HL-60/S4 treated with retinoic acid at 250 ng/mL for 4 days and 3 days (cell line): ENCODE data around the gene LARP4B.

Experiments used
- in situ Hi-C: fragments of 300-500 bp; cut with MboI; formaldehyde crosslinking; loops from 2 replicates; pipeline ENCODE4 v1.7.0; 2022; ENCODE audit warnings: low sequenced_read_pairs

LARP4B gene

DNA sequence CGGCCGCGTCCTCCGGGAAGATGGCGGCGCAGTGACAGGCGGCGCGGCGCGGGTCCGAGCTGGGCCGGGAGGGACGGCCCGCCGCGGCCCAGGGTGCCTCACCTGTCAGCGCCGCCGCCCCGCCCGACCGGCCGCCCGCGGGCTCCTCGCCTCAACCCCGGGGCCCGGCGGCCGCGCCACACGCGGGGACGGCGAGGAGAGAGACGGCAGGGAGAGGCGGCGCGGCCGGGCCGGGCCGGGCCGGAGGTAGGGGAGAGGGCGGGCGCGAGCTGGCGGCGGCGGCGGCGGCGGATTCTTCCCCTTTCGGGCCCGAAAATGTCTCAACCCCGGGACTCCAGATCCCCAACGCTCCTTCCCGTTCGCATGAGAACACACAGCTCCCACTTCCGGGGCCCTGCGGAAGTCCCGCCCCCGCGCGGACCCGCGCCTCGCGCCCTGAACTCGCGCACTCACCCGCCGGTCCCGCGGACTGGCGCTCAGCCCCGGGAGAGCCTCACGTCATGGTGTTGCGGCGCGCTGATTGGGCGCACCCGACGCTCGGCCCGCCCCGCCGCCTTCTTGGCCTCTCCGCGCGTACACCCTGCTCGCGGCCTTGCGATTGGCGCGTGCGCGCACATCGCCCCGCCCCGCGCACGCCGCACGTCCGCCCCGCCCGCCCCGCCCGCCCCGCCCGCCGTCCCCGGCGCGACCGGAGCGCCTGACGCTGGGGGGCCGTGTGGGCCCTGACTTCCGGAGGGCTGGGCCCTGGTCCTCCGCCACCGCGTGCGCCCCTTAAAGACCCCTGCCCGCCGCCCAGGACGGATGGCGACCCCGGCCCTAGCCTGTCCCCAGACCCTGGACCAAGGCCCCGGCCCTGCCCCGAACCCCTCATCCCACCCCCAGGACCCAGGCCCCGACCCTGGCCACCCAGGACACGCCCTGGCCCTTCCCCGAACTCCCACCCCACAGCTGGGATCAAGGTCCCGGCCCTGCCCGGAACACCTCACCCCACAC is at the start of gene LARP4B:
TSS of gene LARP4B (minus strand) at position 380 of the 993 bp plus-strand sequence. CDS start 45,984 bp downstream, outside the sequence.
- in situ Hi-C loops: no loop called here

DNA sequence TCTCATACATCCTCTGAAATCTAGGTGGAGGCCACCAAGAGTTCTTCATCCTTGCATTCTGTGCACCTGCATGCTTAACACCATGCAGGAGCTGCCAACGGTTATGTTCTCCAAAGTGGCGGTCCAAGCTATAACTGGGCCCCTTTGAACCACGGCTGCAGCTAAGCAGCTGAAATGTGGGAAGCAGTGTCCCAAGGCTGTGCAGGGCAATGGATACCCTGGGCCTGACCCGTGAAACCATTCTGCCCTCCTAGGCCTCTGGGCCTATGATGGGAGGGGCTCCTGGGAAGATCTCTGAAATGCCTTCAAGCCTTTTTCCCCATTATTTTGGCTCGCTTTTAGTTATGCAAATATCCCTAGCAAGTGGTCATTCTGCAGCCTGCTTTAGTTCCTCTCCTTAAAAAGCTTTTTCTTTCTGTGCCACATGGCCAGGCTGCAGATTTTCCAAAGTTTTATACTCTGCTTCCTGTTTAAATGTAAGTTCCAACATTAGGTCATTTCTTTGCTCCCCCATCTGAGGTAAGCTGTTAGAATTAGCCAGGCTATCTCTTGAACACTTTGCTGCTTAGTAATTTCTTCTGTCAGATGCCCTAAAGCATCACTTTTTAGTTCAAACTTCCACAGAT is 49.1 kb upstream of the LARP4B start:
- in situ Hi-C loops: no loop called here

GRCh38 chr10:978826-979421 is 47.4 kb upstream of the LARP4B start:
- in situ Hi-C loops: no loop called here

DNA sequence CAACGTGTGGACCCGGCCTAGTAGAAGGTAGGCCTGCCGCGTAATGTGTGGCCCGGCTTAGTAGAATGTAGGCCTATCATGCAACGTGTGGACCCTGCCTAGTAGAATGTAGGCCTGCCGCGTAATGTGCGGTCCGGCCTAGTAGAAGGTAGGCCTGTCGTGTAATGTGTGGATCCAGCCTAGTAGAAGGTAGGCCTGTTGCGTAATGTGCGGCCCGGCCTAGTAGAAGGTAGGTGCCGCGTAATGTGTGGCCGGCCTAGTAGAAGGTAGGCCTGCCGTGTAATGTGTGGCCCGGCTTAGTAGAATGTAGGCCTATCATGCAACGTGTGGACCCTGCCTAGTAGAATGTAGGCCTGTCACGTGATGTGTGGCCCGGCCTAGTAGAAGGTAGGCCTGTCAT is 44.8 kb upstream of the LARP4B start:
- in situ Hi-C loops: no loop called here

- in situ Hi-C loops: no loop called here
These were observed 43.2 kb upstream of the LARP4B start for GRCh38 chr10:974785-975074.

GRCh38 chr10:974038-974784 is 42.7 kb upstream of the LARP4B start:
- in situ Hi-C loops: no loop called here

DNA sequence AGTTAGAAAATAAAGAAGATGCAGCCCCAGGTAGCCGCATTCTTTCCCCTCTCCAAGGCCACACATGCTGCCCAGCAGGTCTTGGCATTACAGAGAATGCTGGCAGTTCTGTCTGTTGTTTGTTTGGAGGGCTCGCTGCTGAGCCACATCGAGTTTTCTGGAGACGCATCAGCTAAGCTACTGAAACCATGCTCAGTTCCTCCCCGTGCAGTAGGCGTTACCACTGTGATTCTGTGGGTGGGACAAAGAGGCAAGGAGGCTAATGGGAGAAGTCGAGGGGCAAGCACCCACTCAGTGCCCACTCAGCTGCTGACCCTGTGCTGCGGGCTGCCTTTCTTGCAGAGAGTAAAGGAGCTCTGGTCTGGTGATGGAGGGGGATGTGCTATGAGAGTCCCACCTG is 41.3 kb upstream of the LARP4B start:
- in situ Hi-C loops: no loop called here

DNA sequence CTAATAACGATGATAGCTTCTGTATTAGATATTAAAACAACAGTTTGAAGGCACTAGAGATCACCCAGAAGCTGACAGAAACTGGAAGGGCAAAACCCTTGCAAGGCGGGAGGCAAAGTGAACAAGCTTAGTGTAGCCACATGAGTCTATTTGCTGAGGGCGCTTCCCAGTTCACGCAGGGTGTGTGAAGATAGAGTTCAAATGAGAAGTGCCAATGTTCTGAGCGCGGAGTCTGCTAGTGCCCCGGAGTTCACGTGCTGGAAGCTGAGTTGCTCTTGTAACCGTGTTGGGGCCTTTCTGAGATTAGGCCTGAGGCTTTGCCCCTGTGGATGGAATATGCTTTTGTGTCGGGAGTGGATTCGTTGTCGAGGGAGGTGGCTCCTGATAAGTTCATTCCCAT is 40.1 kb upstream of the LARP4B start:
- in situ Hi-C loops: no loop called here

DNA sequence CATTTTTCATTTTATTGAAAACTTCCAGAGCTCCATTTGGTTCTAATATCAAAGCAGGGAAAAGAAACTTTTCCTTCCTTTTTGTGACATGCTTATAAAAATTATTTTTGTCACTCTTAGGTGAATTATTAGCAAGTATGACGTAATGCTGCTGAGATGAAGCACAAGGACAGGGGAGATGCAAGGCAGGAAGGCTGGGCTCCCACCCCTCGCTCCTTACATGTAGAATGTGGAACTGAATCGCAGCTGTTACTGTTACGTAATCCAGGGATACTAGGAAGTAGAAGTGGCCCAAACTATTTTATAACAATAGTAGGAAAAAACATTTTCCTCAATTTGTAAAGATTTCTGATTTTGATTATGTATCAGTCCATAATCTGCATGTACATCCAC is 39.6 kb upstream of the LARP4B start:
- in situ Hi-C loops: no loop called here

- in situ Hi-C loops: no loop called here
These were observed 39.0 kb upstream of the LARP4B start for GRCh38 chr10:970311-971149.

DNA sequence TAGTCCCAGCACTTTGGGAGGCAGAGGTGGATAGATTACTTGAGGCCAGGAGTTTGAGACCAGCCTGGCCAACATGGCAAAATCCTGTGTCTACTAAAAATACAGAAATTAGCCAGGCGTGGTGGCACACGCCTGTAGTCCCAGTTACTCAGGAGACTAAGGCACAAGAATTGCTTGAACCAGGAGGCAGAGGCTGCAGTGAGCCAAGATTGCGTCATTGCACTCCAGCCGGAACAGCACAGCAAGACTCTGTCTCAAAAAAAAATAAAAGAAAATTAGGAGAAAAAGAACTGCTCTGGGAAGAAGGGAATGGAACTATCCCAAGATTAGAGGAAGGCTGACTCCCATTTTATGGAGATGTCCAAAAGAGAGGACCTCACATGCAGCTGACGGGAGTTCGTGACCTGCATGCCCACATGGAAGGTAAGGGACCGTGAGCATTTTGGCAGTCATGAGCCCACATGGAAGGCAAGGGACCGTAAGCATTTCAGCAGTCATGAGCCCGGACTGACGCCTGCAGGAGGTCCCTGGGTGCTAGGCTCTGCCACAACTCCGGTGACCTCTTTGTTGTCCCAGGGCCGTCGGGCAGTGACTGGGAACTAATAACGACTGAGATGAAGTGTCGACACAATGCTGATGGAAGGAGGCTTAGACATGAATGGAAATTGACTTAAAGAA is 38.1 kb upstream of the LARP4B start:
- in situ Hi-C loops: no loop called here

- in situ Hi-C loops: no loop called here
These were observed 37.2 kb upstream of the LARP4B start for GRCh38 chr10:968546-969199.

- in situ Hi-C loops: no loop called here
These were observed 35.1 kb upstream of the LARP4B start for GRCh38 chr10:966466-967235.

GRCh38 chr10:964988-965417 is 33.5 kb upstream of the LARP4B start:
- in situ Hi-C loops: no loop called here

GRCh38 chr10:964321-964987 is 32.9 kb upstream of the LARP4B start:
- in situ Hi-C loops: no loop called here

GRCh38 chr10:963655-964054 is 32.1 kb upstream of the LARP4B start:
- in situ Hi-C loops: no loop called here

DNA sequence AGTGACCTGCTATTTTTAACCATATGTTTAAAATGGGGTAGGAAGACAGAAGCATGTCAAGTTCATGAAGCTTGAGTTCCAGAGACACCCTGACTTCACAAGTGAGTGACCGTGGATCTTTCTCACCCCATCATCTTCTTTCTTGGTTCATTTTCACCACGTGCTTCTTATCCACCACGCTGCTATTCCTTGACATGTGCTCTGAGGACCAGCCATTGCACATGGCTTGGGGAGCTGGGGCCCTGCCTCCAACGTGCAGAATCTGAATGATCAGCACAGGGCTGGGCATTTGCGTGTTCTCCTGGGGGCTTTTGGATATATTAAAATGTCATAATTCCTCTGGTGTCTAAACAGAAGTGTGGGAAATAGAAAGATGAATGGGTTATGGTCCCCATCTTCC is 31.7 kb upstream of the LARP4B start:
- in situ Hi-C loops: no loop called here

- in situ Hi-C loops: no loop called here
These were observed 30.8 kb upstream of the LARP4B start for GRCh38 chr10:962342-962741.
